ENCODE data around the gene SLC22A1.

Gene SLC22A1

GRCh38 chr6:160201061-160201460 lies 79.4 kb downstream of the SLC22A1 start:
- no peaks in the 10 kb centered on the region for H3K9me3 ChIP-seq (ENCODE audit: control insufficient read depth, insufficient read depth, low read depth, low read length)
- TF ChIP-seq ZNF341 (tag by site-specific recombination; IDR thresholded peaks at IDR 0.05; ENCODE audit: low read depth) (no peak), ZSCAN16 (tag by site-specific recombination; IDR thresholded peaks at IDR 0.05) (no peak), ZNF133 (tag by site-specific recombination; IDR thresholded peaks at IDR 0.05) (no peak), ZNF426 (tag by site-specific recombination; IDR thresholded peaks at IDR 0.05) (no peak), ZBTB10 (tag by site-specific recombination; IDR thresholded peaks at IDR 0.05) (no peak), SETDB1 (IDR thresholded peaks at IDR 0.05; ENCODE audit: insufficient read length, low read length) (no peak), ZNF211 (tag by site-specific recombination; IDR thresholded peaks at IDR 0.05; ENCODE audit: low read depth) (no peak), ZSCAN18 (tag by site-specific recombination; IDR thresholded peaks at IDR 0.05) (no peak), KLF17 (tag by site-specific recombination; IDR thresholded peaks at IDR 0.05) (no peak)
- no peaks in the 10 kb centered on the region for H3K4me1 ChIP-seq (ENCODE audit: control insufficient read depth, insufficient read depth, low read length)
- no peak overlapping the region for H3K27ac ChIP-seq (ENCODE audit: extremely low read depth, low read depth, low read length)
- no peak overlapping the region for H3K4me3 ChIP-seq (ENCODE audit: low read depth, low read length)
- CTCF ChIA-PET, result no interaction called here
- H3K36me3 ChIP-seq (ENCODE audit: control insufficient read depth in 2 of 2, insufficient read depth in 1 of 2, low read length in 2 of 2), result no peaks in the 10 kb centered on the region
- POLR2A ChIA-PET, result no interaction called here

- Histone ChIP-seq H3K4me3 (ENCODE audit: low read depth, low read length) (no peak overlapping the region), H3K27ac (ENCODE audit: extremely low read depth, low read depth, low read length) (no peak overlapping the region), H3K9me3 (ENCODE audit: control insufficient read depth, insufficient read depth, low read depth, low read length) (no peaks in the 10 kb centered on the region), H3K36me3 (ENCODE audit: control insufficient read depth in 2 of 2, insufficient read depth in 1 of 2, low read length in 2 of 2) (no peaks in the 10 kb centered on the region), H3K4me1 (ENCODE audit: control insufficient read depth, insufficient read depth, low read length) (no peaks in the 10 kb centered on the region)
- ChIA-PET CTCF (interaction anchor here (0.7 kb wide), 1 partner anchor 253 kb away, joined by 3 read pairs; no protein-coding TSS in a partner anchor), POLR2A (no interaction called here)
- TF ChIP-seq EGR2 (tag by site-specific recombination; IDR thresholded peaks at IDR 0.05; ENCODE audit: low read depth) (peak; percentile 46; the same call in 1 of the 2 replicates), ZNF449 (tag by site-specific recombination; IDR thresholded peaks at IDR 0.05) (no peak), ZFHX2 (tag by site-specific recombination; conservative IDR thresholded peaks at IDR 0.05) (peak; percentile 40), YY1 (tag by site-specific recombination; IDR thresholded peaks at IDR 0.05) (no peak), ZIC2 (tag by site-specific recombination; IDR thresholded peaks at IDR 0.05) (no peak), ZNF670 (tag by site-specific recombination; IDR thresholded peaks at IDR 0.05; ENCODE audit: low read depth) (no peak), ZNF623 (tag by site-specific recombination; IDR thresholded peaks at IDR 0.05) (no peak), ZNF777 (tag by site-specific recombination; IDR thresholded peaks at IDR 0.05; ENCODE audit: borderline replicate concordance) (no peak), ZBTB10 (tag by site-specific recombination; IDR thresholded peaks at IDR 0.05) (no peak), ZNF621 (tag by site-specific recombination; IDR thresholded peaks at IDR 0.05) (no peak)
Observed at GRCh38 chr6:160202411-160202810, 80.8 kb downstream of the SLC22A1 start.
